Prostate gland (tissue), 2 donors: ENCODE measurements around the gene NR1D2.

Experiments used
- CTCF ChIP-seq, 4 experiments: fragments of 200-600 bp in 2 of 4; fragments of 450-650 bp in 2 of 4; sonication (generic) in 2 of 4; IDR thresholded peaks; 1 replicate in 3 of 4; 2 replicates in 1 of 4; pipeline ENCODE4 v1.5.1; 2016 to 2019; ENCODE audit warnings: antibody characterized with exemption in 4 of 4, mild to moderate bottlenecking in 2 of 4, moderate library complexity in 2 of 4
- POLR2A ChIP-seq: fragments of 450-650 bp; IDR thresholded peaks from one replicate; pipeline ENCODE4 v1.6.1; 2016; ENCODE audit warnings: antibody characterized with exemption, mild to moderate bottlenecking
- POLR2AphosphoS5 ChIP-seq: sonication (generic); formaldehyde crosslinking; IDR thresholded peaks from one replicate; pipeline ENCODE4 v1.6.1; 2017; ENCODE audit warnings: antibody characterized with exemption

GRCh38 chr3:24017305-24017704 is 72.2 kb downstream of the NR1D2 start:
- TF ChIP-seq CTCF (IDR thresholded peaks at IDR 0.05), result no peak
- TF ChIP-seq POLR2A, result no peak
- no peak for TF ChIP-seq POLR2AphosphoS5
